ENCODE measurements around the gene ABLIM3. TPM values are rescaled to one million over a fixed set of nuclear protein-coding genes. Genes with fewer than 3 reads are reported as not detected.

ABLIM3 gene
- total and polyA plus RNA-seq, 4 donors: 8.0 to 54.2 (median 33.6) TPM

- WGBS, 2 donors: 60 to 79% methylated on average over 5 of the region's 5 CpGs
- no peak for TF ChIP-seq CTCF (IDR thresholded peaks at IDR 0.05; ENCODE audit: control extremely low read depth, extremely low read depth)
- no peaks in the 10 kb centered on the region for H3K36me3 ChIP-seq (ENCODE audit: control insufficient read depth in 4 of 4, insufficient read depth in 4 of 4, low read length in 4 of 4)
- no peak overlapping the region for H3K27ac ChIP-seq (ENCODE audit: low read depth in 1 of 2, low read length in 1 of 2)
- H3K9ac ChIP-seq (ENCODE audit: insufficient read depth in 1 of 2, low read length in 2 of 2): no peak overlapping the region
- DNase-seq: no peak
- peaks cover 0 to 66% (median 0%) of the 10 kb centered on the region in 5 donors for H3K4me1 ChIP-seq (ENCODE audit: control insufficient read depth in 5 of 5, insufficient read depth in 5 of 5, low read length in 5 of 5)
- no peaks in the 10 kb centered on the region for H3K9me3 ChIP-seq (ENCODE audit: control insufficient read depth in 4 of 4, insufficient read depth in 3 of 4, low read length in 3 of 4)
- H3K27me3 ChIP-seq (ENCODE audit: control insufficient read depth in 3 of 3, insufficient read depth in 3 of 3, low read length in 2 of 3): peaks cover 0 to 4% (median 0%) of the 10 kb centered on the region in 3 donors
- ATAC-seq (ENCODE audit: insufficient read depth, low FRiP score): no peak
- H3K4me3 ChIP-seq: no peak overlapping the region
Measured at GRCh38 chr5:149278451-149279210, 137.3 kb downstream of the ABLIM3 start.

DNA sequence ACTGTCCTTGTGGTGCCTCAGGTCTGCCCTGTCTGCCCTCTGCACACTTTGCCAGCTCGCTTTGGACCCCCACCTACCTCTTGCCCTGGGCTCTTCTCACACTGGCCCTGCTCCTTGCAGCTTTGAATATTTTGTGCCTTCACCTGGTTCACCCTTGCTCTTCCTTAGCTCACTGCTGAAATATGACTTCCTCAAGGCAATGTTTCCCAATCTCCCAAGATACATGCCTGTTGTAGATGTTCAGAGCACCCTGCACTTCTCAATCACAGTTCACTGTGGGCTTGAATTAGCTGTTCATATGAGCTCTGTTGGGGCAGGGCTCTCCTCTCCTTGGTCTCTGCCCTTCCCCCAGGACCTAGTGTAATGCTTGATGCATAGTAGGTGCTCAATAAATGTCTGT, 138.4 kb downstream of the ABLIM3 start:
- H3K27ac ChIP-seq (ENCODE audit: low read depth in 1 of 2, low read length in 1 of 2): peak overlapping the region in 1 of 2 donors; percentile 70
- no peak for ATAC-seq (ENCODE audit: insufficient read depth, low FRiP score)
- H3K4me1 ChIP-seq (ENCODE audit: control insufficient read depth in 5 of 5, insufficient read depth in 5 of 5, low read length in 5 of 5): peaks cover 0 to 68% (median 3%) of the 10 kb centered on the region in 5 donors
- 85% methylated on average over 1 of the region's 1 CpG for WGBS, 2 donors
- H3K36me3 ChIP-seq (ENCODE audit: control insufficient read depth in 4 of 4, insufficient read depth in 4 of 4, low read length in 4 of 4): no peaks in the 10 kb centered on the region
- TF ChIP-seq CTCF (IDR thresholded peaks at IDR 0.05; ENCODE audit: control extremely low read depth, extremely low read depth): no peak
- H3K9me3 ChIP-seq (ENCODE audit: control insufficient read depth in 4 of 4, insufficient read depth in 3 of 4, low read length in 3 of 4): no peaks in the 10 kb centered on the region
- no peak for DNase-seq
- H3K9ac ChIP-seq (ENCODE audit: insufficient read depth in 1 of 2, low read length in 2 of 2): no peak overlapping the region
- H3K4me3 ChIP-seq: no peak overlapping the region
- H3K27me3 ChIP-seq (ENCODE audit: control insufficient read depth in 3 of 3, insufficient read depth in 3 of 3, low read length in 2 of 3): no peaks in the 10 kb centered on the region

DNA sequence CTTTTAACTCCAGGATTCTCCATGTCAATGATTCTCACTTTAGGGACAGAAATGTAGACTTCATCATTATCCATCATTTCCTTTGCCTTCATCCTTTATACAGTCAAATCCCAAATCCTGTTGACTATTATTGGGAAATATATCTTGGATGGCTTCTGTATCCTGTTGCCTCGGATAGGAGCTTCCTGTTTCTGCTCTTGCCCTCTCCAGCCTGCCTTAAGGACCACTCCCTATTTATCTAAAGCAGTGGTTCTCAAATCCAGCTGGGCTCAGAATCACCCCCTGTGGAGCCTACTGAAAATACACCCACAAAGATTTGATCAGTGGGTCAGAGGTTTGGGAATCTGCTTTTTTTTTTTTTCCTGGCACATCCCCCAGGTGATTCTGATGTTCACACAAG, 138.8 kb downstream of the ABLIM3 start:
- no peak overlapping the region for H3K9ac ChIP-seq (ENCODE audit: insufficient read depth in 1 of 2, low read length in 2 of 2)
- H3K27ac ChIP-seq (ENCODE audit: low read depth in 1 of 2, low read length in 1 of 2): peak overlapping the region in 1 of 2 donors; percentile 70
- DNase-seq (no peak), ATAC-seq (ENCODE audit: insufficient read depth, low FRiP score) (no peak)
- peaks cover 0 to 72% (median 3%) of the 10 kb centered on the region in 5 donors for H3K4me1 ChIP-seq (ENCODE audit: control insufficient read depth in 5 of 5, insufficient read depth in 5 of 5, low read length in 5 of 5)
- H3K9me3 ChIP-seq (ENCODE audit: control insufficient read depth in 4 of 4, insufficient read depth in 3 of 4, low read length in 3 of 4): no peaks in the 10 kb centered on the region
- H3K27me3 ChIP-seq (ENCODE audit: control insufficient read depth in 3 of 3, insufficient read depth in 3 of 3, low read length in 2 of 3): no peaks in the 10 kb centered on the region
- no peaks in the 10 kb centered on the region for H3K36me3 ChIP-seq (ENCODE audit: control insufficient read depth in 4 of 4, insufficient read depth in 4 of 4, low read length in 4 of 4)
- H3K4me3 ChIP-seq: no peak overlapping the region
- TF ChIP-seq CTCF (IDR thresholded peaks at IDR 0.05; ENCODE audit: control extremely low read depth, extremely low read depth): no peak
- WGBS, 2 donors: 10 to 15% methylated on average over 1 of the region's 1 CpG
